GM23338 (cell line): ENCODE data around the gene NBDY. TPM values are rescaled to one million over a fixed set of nuclear protein-coding genes. Genes with fewer than 3 reads are reported as not detected.

Source experiments
- CREB1 ChIP-seq: fragments of 250-450 bp; sonication (Bioruptor Pico); IDR thresholded peaks from 2 replicates; pipeline ENCODE4 v1.5.0; 2020; ENCODE audit warnings: low read depth, mild to moderate bottlenecking, moderate library complexity
- NANOG ChIP-seq: IDR thresholded peaks from 2 replicates; pipeline ENCODE4 v1.6.1; 2016; ENCODE audit warnings: antibody characterized with exemption, borderline replicate concordance
- ZNF331 ChIP-seq: fragments of 250-450 bp; sonication (Bioruptor Pico); IDR thresholded peaks from 2 replicates; pipeline ENCODE4 v1.5.0; 2020; ENCODE audit warnings: low read depth, mild to moderate bottlenecking, moderate library complexity
- polyA plus RNA-seq: library from polyadenylated mRNA; unstranded; fragments of >200 nt; fragmentation: Nextera tagmentation; extraction: Ambion mirVana; gene quantifications from 2 replicates; pipeline ENCODE4 v1.2.1, GENCODE V29; 2016
- total RNA-seq: library from RNA; depleted of rRNA; stranded (reverse); fragments of >200 nt; shearing (Covaris generic); gene quantifications from 2 replicates; pipeline ENCODE4 v1.2.3, GENCODE V29; 2014
- TF ChIP-seq, protein P1 (sequence below): fragments of 250-450 bp; sonication (Bioruptor Pico); IDR thresholded peaks from 2 replicates; pipeline ENCODE4 v1.5.0; 2020; ENCODE audit warnings: mild to moderate bottlenecking, moderate library complexity
- TF ChIP-seq, protein P2 (sequence below): IDR thresholded peaks from one replicate; pipeline ENCODE4 v1.6.1; 2018; ENCODE audit warnings: antibody characterized with exemption; ENCODE audit not compliant: unreplicated experiment
- TF ChIP-seq, protein P3 (sequence below): IDR thresholded peaks from 2 replicates; pipeline ENCODE4 v1.6.1; 2016; ENCODE audit warnings: antibody characterized with exemption

NBDY gene
- total and polyA plus RNA-seq, 2 experiments from 2014 or later: 9.6 to 206 TPM

DNA sequence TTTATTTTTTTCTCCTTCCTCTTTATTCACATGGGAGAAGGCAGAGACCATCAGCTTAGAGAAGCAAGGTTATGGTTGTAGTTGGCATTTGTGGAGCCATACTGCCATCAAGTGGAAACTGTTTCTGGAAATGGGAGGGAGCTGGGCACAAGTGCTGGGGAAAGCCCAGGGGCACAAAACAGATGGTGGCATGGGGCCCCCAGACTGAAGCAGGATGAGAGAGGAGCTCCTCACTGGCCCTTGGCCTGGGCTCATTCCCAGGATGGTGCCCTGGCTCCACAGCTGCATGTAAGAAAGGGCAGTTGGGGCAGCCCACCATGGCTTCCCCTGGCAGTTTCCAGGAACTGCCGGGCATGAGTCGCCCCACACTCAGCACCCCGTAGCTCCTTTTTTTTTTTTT is 59.2 kb downstream of the NBDY start (continued):
- TF ChIP-seq, protein P1, sequence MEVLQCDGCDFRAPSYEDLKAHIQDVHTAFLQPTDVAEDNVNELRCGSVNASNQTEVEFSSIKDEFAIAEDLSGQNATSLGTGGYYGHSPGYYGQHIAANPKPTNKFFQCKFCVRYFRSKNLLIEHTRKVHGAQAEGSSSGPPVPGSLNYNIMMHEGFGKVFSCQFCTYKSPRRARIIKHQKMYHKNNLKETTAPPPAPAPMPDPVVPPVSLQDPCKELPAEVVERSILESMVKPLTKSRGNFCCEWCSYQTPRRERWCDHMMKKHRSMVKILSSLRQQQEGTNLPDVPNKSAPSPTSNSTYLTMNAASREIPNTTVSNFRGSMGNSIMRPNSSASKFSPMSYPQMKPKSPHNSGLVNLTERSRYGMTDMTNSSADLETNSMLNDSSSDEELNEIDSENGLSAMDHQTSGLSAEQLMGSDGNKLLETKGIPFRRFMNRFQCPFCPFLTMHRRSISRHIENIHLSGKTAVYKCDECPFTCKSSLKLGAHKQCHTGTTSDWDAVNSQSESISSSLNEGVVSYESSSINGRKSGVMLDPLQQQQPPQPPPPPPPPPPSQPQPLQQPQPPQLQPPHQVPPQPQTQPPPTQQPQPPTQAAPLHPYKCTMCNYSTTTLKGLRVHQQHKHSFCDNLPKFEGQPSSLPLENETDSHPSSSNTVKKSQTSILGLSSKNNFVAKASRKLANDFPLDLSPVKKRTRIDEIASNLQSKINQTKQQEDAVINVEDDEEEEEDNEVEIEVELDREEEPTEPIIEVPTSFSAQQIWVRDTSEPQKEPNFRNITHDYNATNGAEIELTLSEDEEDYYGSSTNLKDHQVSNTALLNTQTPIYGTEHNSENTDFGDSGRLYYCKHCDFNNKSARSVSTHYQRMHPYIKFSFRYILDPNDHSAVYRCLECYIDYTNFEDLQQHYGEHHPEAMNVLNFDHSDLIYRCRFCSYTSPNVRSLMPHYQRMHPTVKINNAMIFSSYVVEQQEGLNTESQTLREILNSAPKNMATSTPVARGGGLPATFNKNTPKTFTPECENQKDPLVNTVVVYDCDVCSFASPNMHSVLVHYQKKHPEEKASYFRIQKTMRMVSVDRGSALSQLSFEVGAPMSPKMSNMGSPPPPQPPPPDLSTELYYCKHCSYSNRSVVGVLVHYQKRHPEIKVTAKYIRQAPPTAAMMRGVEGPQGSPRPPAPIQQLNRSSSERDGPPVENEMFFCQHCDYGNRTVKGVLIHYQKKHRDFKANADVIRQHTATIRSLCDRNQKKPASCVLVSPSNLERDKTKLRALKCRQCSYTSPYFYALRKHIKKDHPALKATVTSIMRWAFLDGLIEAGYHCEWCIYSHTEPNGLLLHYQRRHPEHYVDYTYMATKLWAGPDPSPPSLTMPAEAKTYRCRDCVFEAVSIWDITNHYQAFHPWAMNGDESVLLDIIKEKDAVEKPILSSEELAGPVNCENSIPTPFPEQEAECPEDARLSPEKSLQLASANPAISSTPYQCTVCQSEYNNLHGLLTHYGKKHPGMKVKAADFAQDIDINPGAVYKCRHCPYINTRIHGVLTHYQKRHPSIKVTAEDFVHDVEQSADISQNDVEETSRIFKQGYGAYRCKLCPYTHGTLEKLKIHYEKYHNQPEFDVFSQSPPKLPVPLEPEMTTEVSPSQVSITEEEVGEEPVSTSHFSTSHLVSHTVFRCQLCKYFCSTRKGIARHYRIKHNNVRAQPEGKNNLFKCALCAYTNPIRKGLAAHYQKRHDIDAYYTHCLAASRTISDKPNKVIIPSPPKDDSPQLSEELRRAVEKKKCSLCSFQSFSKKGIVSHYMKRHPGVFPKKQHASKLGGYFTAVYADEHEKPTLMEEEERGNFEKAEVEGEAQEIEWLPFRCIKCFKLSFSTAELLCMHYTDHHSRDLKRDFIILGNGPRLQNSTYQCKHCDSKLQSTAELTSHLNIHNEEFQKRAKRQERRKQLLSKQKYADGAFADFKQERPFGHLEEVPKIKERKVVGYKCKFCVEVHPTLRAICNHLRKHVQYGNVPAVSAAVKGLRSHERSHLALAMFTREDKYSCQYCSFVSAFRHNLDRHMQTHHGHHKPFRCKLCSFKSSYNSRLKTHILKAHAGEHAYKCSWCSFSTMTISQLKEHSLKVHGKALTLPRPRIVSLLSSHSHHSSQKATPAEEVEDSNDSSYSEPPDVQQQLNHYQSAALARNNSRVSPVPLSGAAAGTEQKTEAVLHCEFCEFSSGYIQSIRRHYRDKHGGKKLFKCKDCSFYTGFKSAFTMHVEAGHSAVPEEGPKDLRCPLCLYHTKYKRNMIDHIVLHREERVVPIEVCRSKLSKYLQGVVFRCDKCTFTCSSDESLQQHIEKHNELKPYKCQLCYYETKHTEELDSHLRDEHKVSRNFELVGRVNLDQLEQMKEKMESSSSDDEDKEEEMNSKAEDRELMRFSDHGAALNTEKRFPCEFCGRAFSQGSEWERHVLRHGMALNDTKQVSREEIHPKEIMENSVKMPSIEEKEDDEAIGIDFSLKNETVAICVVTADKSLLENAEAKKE: no peak
- TF ChIP-seq, protein P2, sequence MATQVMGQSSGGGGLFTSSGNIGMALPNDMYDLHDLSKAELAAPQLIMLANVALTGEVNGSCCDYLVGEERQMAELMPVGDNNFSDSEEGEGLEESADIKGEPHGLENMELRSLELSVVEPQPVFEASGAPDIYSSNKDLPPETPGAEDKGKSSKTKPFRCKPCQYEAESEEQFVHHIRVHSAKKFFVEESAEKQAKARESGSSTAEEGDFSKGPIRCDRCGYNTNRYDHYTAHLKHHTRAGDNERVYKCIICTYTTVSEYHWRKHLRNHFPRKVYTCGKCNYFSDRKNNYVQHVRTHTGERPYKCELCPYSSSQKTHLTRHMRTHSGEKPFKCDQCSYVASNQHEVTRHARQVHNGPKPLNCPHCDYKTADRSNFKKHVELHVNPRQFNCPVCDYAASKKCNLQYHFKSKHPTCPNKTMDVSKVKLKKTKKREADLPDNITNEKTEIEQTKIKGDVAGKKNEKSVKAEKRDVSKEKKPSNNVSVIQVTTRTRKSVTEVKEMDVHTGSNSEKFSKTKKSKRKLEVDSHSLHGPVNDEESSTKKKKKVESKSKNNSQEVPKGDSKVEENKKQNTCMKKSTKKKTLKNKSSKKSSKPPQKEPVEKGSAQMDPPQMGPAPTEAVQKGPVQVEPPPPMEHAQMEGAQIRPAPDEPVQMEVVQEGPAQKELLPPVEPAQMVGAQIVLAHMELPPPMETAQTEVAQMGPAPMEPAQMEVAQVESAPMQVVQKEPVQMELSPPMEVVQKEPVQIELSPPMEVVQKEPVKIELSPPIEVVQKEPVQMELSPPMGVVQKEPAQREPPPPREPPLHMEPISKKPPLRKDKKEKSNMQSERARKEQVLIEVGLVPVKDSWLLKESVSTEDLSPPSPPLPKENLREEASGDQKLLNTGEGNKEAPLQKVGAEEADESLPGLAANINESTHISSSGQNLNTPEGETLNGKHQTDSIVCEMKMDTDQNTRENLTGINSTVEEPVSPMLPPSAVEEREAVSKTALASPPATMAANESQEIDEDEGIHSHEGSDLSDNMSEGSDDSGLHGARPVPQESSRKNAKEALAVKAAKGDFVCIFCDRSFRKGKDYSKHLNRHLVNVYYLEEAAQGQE: no peak
- TF ChIP-seq, protein P3, sequence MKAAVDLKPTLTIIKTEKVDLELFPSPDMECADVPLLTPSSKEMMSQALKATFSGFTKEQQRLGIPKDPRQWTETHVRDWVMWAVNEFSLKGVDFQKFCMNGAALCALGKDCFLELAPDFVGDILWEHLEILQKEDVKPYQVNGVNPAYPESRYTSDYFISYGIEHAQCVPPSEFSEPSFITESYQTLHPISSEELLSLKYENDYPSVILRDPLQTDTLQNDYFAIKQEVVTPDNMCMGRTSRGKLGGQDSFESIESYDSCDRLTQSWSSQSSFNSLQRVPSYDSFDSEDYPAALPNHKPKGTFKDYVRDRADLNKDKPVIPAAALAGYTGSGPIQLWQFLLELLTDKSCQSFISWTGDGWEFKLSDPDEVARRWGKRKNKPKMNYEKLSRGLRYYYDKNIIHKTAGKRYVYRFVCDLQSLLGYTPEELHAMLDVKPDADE: no peak
- TF ChIP-seq NANOG (no peak), ZNF331 (CRISPR knock-in tag) (no peak), CREB1 (CRISPR knock-in tag) (no peak)
